ENCODE results near the gene C19orf53. TPM values are rescaled to one million over a fixed set of nuclear protein-coding genes. Genes with fewer than 3 reads are reported as not detected.
"Not testable (repeated sequence)": the region's sequence is repeated elsewhere in the genome, so short reads cannot be mapped to it uniquely, and the experiment has no call there.

The C19orf53 gene
- polyA plus RNA-seq (ENCODE audit: insufficient read length in 3 of 3): 100 to 1,000 TPM; 110 to 146 (median 143) TPM
- long read RNA-seq, donor 1, transcript C19orf53-202 (3 exons, 873 nt): major isoform, 137 of 142 reads
- long read RNA-seq, donor 1, partial matches to known transcripts: 0 of 142 reads
- long read RNA-seq, donor 1, other reads (novel, unspliced or antisense): 0 of 142 reads
- long read RNA-seq, donor 2, transcript C19orf53-202 (3 exons, 873 nt): major isoform, 151 of 161 reads
- long read RNA-seq, donor 2, transcript C19orf53-203 (2 exons, 499 nt): minor isoform, 5 of 161 reads
- long read RNA-seq, donor 2, partial matches to known transcripts: 0 of 161 reads
- long read RNA-seq, donor 2, other reads (novel, unspliced or antisense): 0 of 161 reads
- long read RNA-seq, donor 3, transcript C19orf53-202 (3 exons, 873 nt): major isoform, 124 of 132 reads
- long read RNA-seq, donor 3, transcript C19orf53-206 (2 exons, 491 nt): minor isoform, 6 of 132 reads
- long read RNA-seq, donor 3, partial matches to known transcripts: 0 of 132 reads
- long read RNA-seq, donor 3, other reads (novel, unspliced or antisense): 0 of 132 reads
- long read RNA-seq, donor 4, transcript C19orf53-202 (3 exons, 873 nt): major isoform, 214 of 242 reads
- long read RNA-seq, donor 4, partial matches to known transcripts: 19 of 242 reads
- long read RNA-seq, donor 4, other reads (novel, unspliced or antisense): 0 of 242 reads
- long read RNA-seq, donor 5, transcript C19orf53-202 (3 exons, 873 nt): major isoform, 103 of 122 reads
- long read RNA-seq, donor 5, partial matches to known transcripts: 15 of 122 reads
- long read RNA-seq, donor 5, other reads (novel, unspliced or antisense): 0 of 122 reads
- long read RNA-seq, donor 6, transcript C19orf53-202 (3 exons, 873 nt): major isoform, 101 of 118 reads
- long read RNA-seq, donor 6, partial matches to known transcripts: 12 of 118 reads
- long read RNA-seq, donor 6, other reads (novel, unspliced or antisense): 0 of 118 reads
- long read RNA-seq, donor 7, transcript C19orf53-202 (3 exons, 873 nt): major isoform, 175 of 183 reads
- long read RNA-seq, donor 7, partial matches to known transcripts: 0 of 183 reads
- long read RNA-seq, donor 7, other reads (novel, unspliced or antisense): 0 of 183 reads
- long read RNA-seq, donor 8, transcript C19orf53-202 (3 exons, 873 nt): major isoform, 44 of 51 reads
- long read RNA-seq, donor 8, partial matches to known transcripts: 5 of 51 reads
- long read RNA-seq, donor 8, other reads (novel, unspliced or antisense): 0 of 51 reads
- long read RNA-seq, donor 9, transcript C19orf53-202 (3 exons, 873 nt): major isoform, 153 of 174 reads
- long read RNA-seq, donor 9, partial matches to known transcripts: 15 of 174 reads
- long read RNA-seq, donor 9, other reads (novel, unspliced or antisense): 0 of 174 reads
- long read RNA-seq, donor 10, transcript C19orf53-202 (3 exons, 873 nt): major isoform, 114 of 117 reads
- long read RNA-seq, donor 10, partial matches to known transcripts: 0 of 117 reads
- long read RNA-seq, donor 10, other reads (novel, unspliced or antisense): 0 of 117 reads
- long read RNA-seq, donor 11, transcript C19orf53-202 (3 exons, 873 nt): major isoform, 108 of 114 reads
- long read RNA-seq, donor 11, partial matches to known transcripts: 0 of 114 reads
- long read RNA-seq, donor 11, other reads (novel, unspliced or antisense): 0 of 114 reads
- long read RNA-seq, donor 12, transcript C19orf53-202 (3 exons, 873 nt): major isoform, 194 of 206 reads
- long read RNA-seq, donor 12, transcript C19orf53-206 (2 exons, 491 nt): minor isoform, 6 of 206 reads
- long read RNA-seq, donor 12, transcript C19orf53-203 (2 exons, 499 nt): minor isoform, 5 of 206 reads
- long read RNA-seq, donor 12, partial matches to known transcripts: 0 of 206 reads
- long read RNA-seq, donor 12, other reads (novel, unspliced or antisense): 0 of 206 reads
- long read RNA-seq, donor 13, transcript C19orf53-202 (3 exons, 873 nt): major isoform, 80 of 88 reads
- long read RNA-seq, donor 13, partial matches to known transcripts: 0 of 88 reads
- long read RNA-seq, donor 13, other reads (novel, unspliced or antisense): 0 of 88 reads
- long read RNA-seq, donor 14: 0 reads
- long read RNA-seq, donor 15: 0 reads
- long read RNA-seq, donor 16, transcript C19orf53-203 (2 exons, 499 nt): minor isoform, 6 of 156 reads
- long read RNA-seq, donor 16, transcript C19orf53-202 (3 exons, 873 nt): major isoform, 148 of 156 reads
- long read RNA-seq, donor 16, partial matches to known transcripts: 0 of 156 reads
- long read RNA-seq, donor 16, other reads (novel, unspliced or antisense): 0 of 156 reads

GRCh38 chr19:13774217-13775191 is at the start of gene C19orf53:
C19orf53 (plus strand) TSS chr19:13774456; CDS start chr19:13774478, 22 bp downstream.
- peak; percentile 92 for DNase-seq

GRCh38 chr19:13726323-13726722 is 47.9 kb upstream of the C19orf53 start:
- no peak for DNase-seq

- DNase-seq: no peak
Observed at GRCh38 chr19:13727798-13728197, 46.5 kb upstream of the C19orf53 start.

- no peak for DNase-seq
Observed at GRCh38 chr19:13729859-13730258, 44.4 kb upstream of the C19orf53 start.

GRCh38 chr19:13731147-13731964 is 42.9 kb upstream of the C19orf53 start:
- peak; percentile 96 for DNase-seq

GRCh38 chr19:13732337-13732736 is 41.9 kb upstream of the C19orf53 start:
- DNase-seq: no peak

- DNase-seq: no peak
Observed at GRCh38 chr19:13734751-13735150, 39.5 kb upstream of the C19orf53 start.

- no peak for DNase-seq
Observed at GRCh38 chr19:13738073-13738472, 36.2 kb upstream of the C19orf53 start.

GRCh38 chr19:13741893-13742292 is 32.4 kb upstream of the C19orf53 start:
- no peak for DNase-seq

- DNase-seq: no peak
Observed at GRCh38 chr19:13742756-13743155, 31.5 kb upstream of the C19orf53 start.

GRCh38 chr19:13744174-13744573 is 30.1 kb upstream of the C19orf53 start:
- no peak for DNase-seq

- no peak for DNase-seq
Observed at GRCh38 chr19:13747098-13747453, 27.2 kb upstream of the C19orf53 start.

- DNase-seq: no peak
Observed at GRCh38 chr19:13748169-13748828, 26.0 kb upstream of the C19orf53 start.

GRCh38 chr19:13751436-13751835 is 22.8 kb upstream of the C19orf53 start:
- no peak for DNase-seq

- not testable (repeated sequence) for DNase-seq
Observed at GRCh38 chr19:13753622-13754021, 20.6 kb upstream of the C19orf53 start.

GRCh38 chr19:13756210-13756609 is 18.0 kb upstream of the C19orf53 start:
- DNase-seq: no peak
